GM19372 (cell line): ENCODE results near the gene PLA2R1.

Source experiments
- ATAC-seq: cut with Tn5 transposase; IDR thresholded peaks from one replicate; pipeline ENCODE4 v1.9.1; 2021; ENCODE audit warnings: mild to moderate bottlenecking, low read depth, moderate library complexity; ENCODE audit not compliant: unreplicated experiment

Gene PLA2R1

GRCh38 chr2:159902722-159903121 is 159.7 kb downstream of the PLA2R1 start:
- ATAC-seq: no peak

- ATAC-seq: no peak
These were observed 162.1 kb downstream of the PLA2R1 start for GRCh38 chr2:159900343-159900742.

GRCh38 chr2:159898441-159898840 is 164.0 kb downstream of the PLA2R1 start:
- no peak for ATAC-seq

- no peak for ATAC-seq
These were observed 164.7 kb downstream of the PLA2R1 start for GRCh38 chr2:159897720-159898119.

- ATAC-seq: no peak
These were observed 165.3 kb downstream of the PLA2R1 start for GRCh38 chr2:159897081-159897480.

- peak; percentile 45 for ATAC-seq
These were observed 167.0 kb downstream of the PLA2R1 start for GRCh38 chr2:159895258-159896065.

- ATAC-seq: no peak
These were observed 168.1 kb downstream of the PLA2R1 start for GRCh38 chr2:159894145-159894838.

GRCh38 chr2:159892990-159893810 is 169.2 kb downstream of the PLA2R1 start:
- ATAC-seq: no peak

- ATAC-seq: peak; percentile 35
These were observed 170.3 kb downstream of the PLA2R1 start for GRCh38 chr2:159891917-159892730.

- peak; percentile 1 for ATAC-seq
These were observed 171.2 kb downstream of the PLA2R1 start for GRCh38 chr2:159891267-159891588.

- ATAC-seq: peak; percentile 35
These were observed 171.7 kb downstream of the PLA2R1 start for GRCh38 chr2:159890551-159891266.

- ATAC-seq: no peak
These were observed 180.2 kb downstream of the PLA2R1 start for GRCh38 chr2:159882130-159882745.
